8988T (cell line): ENCODE data around the gene NPS.

Experiments used
- DNase-seq: peaks from one replicate; pipeline ENCODE4 v3.0.0; 2011

Gene NPS

GRCh38 chr10:127563718-127564553, 14.8 kb downstream of the NPS start:
- DNase-seq: no peak

- DNase-seq: no peak
Observed at GRCh38 chr10:127564644-127565043, 15.5 kb downstream of the NPS start.

GRCh38 chr10:127565583-127565982, 16.5 kb downstream of the NPS start:
- no peak for DNase-seq

- DNase-seq: no peak
Observed at GRCh38 chr10:127569210-127569609, 20.1 kb downstream of the NPS start.

- no peak for DNase-seq
Observed at GRCh38 chr10:127570036-127570435, 20.9 kb downstream of the NPS start.

- DNase-seq: no peak
Observed at GRCh38 chr10:127571386-127571785, 22.3 kb downstream of the NPS start.

GRCh38 chr10:127576051-127576450, 26.9 kb downstream of the NPS start:
- no peak for DNase-seq

- no peak for DNase-seq
Observed at GRCh38 chr10:127576740-127577161, 27.6 kb downstream of the NPS start.

- DNase-seq: no peak
Observed at GRCh38 chr10:127577376-127578258, 28.5 kb downstream of the NPS start.

- no peak for DNase-seq
Observed at GRCh38 chr10:127578259-127578960, 29.3 kb downstream of the NPS start.

- no peak for DNase-seq
Observed at GRCh38 chr10:127578961-127579305, 29.8 kb downstream of the NPS start.

- no peak for DNase-seq
Observed at GRCh38 chr10:127579640-127580039, 30.5 kb downstream of the NPS start.

- no peak for DNase-seq
Observed at GRCh38 chr10:127580822-127581221, 31.7 kb downstream of the NPS start.

- DNase-seq: no peak
Observed at GRCh38 chr10:127585519-127586023, 36.5 kb downstream of the NPS start.

- DNase-seq: no peak
Observed at GRCh38 chr10:127587668-127588365, 38.7 kb downstream of the NPS start.

GRCh38 chr10:127592586-127592985, 43.5 kb downstream of the NPS start:
- DNase-seq: no peak

GRCh38 chr10:127600479-127600878, 51.4 kb downstream of the NPS start:
- no peak for DNase-seq
